MV-4-11 (cell line): ENCODE results near the gene RGPD8.
"Not testable (repeated sequence)": the region's sequence is repeated elsewhere in the genome, so short reads cannot be mapped to it uniquely, and the experiment has no call there.

Source experiments
- DNase-seq: peaks from one replicate; lab custom pipeline; 2025; lab: John Stamatoyannopoulos, UW

Gene RGPD8

DNA sequence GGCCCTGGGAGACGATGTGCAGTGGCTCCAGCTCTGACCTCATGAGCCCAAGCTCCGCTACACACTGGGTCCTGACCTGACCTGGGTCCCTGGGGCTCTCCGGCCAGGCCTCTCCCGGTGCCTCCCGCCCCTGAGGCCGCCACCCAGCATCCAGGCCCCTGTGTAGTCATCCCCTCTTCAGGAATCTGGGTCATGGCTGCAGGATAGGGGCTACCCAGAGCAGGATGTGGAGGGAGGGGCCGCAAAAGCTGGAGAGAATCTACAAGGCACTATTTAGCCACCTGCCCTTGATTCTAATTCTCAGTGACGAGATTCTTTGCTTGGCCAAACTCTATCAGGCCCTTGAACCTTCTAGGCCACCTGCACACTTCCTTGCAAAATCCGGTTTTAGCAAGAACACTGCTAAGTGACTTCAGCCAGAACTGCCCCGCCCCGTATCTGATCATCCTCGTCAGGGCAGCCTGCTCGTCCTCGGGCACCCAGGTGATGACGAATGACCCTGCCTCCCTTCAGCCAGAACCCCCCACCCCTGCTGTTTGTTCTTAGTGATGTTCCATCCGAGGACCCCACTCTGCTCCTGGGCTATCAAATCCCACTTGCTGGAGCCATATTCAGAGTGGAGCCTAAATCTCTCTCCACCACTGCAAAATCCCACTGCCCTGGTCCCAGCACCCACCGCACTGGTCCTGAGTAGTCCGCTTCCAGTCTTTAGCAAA lies 2.4 kb upstream of the RGPD8 start:
- DNase-seq: not testable (repeated sequence)

GRCh38 chr2:112434890-112435715 lies 1.7 kb upstream of the RGPD8 start:
- DNase-seq: not testable (repeated sequence)

- no peak for DNase-seq
Observed at GRCh38 chr2:112433932-112434730, 686 bp upstream of the RGPD8 start.

DNA sequence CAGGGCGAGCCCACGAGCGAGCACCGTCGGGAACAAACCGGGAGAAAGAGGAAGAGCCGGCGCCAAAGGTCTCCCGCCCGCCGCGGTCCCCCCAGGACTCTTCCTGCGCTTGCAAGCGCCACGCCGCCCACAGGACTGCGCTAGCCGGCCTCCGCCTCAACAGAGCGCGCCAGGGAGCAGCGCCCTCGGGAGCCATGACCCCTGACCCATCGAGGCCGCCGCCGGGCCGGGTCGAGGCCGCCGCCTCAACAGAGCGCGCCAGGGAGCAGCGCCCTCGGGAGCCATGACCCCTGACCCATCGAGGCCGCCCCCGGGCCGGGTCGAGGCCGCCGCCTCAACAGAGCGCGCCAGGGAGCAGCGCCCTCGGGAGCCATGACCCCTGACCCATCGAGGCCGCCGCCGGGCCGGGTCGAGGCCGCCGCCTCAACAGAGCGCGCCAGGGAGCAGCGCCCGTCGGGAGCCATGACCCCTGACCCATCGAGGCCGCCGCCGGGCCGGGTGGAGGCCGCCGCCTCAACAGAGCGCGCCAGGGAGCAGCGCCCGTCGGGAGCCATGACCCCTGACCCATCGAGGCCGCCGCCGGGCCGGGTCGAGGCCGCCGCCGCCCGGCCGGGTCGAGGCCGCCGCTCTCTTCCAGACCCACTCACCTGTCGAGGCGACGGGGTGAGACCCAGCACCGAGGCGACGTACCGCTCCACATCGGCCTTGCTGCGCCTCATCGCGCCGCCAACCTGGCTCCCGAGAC lies 538 bp downstream of the RGPD8 start:
- DNase-seq: not testable (repeated sequence)

- DNase-seq: not testable (repeated sequence)
Observed at GRCh38 chr2:112432390-112432734, 1.1 kb downstream of the RGPD8 start.

DNA sequence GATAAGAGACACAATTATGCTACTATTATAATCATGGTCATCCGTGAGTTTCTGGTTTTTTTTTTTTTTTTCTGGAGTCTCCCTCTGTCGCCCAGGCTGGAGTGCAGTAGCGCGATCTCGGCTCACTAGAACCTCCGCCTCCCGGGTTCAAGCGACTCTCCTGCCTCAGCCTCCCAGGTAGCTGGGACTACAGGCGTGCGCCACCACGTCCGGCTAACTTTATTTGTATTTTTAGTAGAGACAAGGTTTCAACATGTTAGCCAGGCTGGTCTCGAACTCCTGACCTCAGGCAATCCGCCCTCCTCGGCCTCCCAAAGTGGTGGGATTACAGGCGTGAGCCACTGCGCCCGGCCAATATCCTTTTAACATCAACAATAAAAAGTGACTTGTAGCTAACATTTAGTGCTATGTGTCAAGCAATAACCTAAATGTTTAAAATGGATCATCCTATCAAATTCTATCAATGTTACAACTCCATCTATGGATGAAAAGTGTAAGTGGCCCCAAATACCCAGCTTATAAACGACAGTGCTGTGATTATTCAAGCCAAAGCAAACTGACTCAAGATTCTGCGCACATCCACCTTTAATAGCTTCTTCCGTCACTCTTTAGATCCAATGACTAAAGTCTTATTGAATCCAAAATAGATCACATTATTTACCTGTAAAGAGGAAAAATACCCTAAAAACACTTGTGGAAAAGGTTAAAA lies 1.7 kb downstream of the RGPD8 start:
- not testable (repeated sequence) for DNase-seq

DNA sequence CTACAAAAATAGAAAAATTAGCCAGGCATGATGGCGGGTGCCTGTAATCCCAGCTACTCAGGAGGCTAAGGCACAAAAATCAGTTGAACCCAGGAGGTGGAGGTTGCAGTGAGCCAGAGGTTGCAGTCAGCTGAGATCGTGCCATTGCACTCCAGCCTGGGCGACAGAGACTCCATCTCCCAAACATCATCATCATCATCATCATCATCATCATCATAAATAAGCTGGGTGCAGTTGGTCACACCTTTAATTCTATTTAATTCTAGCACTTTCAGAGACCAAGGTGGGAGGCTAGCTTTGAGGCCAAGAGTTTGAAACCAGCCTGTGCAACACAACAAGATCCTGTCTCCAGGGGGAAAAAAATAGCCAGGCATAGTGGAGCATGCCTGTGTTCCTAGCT lies 8.9 kb downstream of the RGPD8 start:
- not testable (repeated sequence) for DNase-seq

GRCh38 chr2:112416860-112417259 lies 16.6 kb downstream of the RGPD8 start:
- not testable (repeated sequence) for DNase-seq

DNA sequence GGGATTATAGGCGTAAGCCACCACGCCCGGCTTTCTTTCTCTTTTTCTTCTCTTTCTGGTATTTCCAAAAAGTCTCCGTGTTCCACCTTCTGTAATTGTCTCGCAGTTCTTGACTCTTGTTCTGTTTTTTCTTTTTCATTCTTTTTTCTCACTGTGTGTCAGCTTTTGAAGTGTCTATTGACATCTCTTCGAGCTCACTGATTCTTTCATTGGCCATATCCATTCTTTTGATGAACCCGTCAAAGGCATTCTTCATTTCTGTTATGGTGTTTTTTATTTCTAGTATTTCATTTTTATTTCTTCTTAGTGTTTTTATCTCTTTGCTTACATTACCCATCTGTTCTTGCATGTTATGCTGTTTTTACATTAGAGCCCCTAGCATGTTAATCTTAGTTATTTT lies 73.4 kb downstream of the RGPD8 start:
- not testable (repeated sequence) for DNase-seq

- DNase-seq: not testable (repeated sequence)
Observed at GRCh38 chr2:112354335-112354734, 79.1 kb downstream of the RGPD8 start.

- not testable (repeated sequence) for DNase-seq
Observed at GRCh38 chr2:112352809-112353603, 80.4 kb downstream of the RGPD8 start.

GRCh38 chr2:112352292-112352691 lies 81.2 kb downstream of the RGPD8 start:
- DNase-seq: not testable (repeated sequence)

DNA sequence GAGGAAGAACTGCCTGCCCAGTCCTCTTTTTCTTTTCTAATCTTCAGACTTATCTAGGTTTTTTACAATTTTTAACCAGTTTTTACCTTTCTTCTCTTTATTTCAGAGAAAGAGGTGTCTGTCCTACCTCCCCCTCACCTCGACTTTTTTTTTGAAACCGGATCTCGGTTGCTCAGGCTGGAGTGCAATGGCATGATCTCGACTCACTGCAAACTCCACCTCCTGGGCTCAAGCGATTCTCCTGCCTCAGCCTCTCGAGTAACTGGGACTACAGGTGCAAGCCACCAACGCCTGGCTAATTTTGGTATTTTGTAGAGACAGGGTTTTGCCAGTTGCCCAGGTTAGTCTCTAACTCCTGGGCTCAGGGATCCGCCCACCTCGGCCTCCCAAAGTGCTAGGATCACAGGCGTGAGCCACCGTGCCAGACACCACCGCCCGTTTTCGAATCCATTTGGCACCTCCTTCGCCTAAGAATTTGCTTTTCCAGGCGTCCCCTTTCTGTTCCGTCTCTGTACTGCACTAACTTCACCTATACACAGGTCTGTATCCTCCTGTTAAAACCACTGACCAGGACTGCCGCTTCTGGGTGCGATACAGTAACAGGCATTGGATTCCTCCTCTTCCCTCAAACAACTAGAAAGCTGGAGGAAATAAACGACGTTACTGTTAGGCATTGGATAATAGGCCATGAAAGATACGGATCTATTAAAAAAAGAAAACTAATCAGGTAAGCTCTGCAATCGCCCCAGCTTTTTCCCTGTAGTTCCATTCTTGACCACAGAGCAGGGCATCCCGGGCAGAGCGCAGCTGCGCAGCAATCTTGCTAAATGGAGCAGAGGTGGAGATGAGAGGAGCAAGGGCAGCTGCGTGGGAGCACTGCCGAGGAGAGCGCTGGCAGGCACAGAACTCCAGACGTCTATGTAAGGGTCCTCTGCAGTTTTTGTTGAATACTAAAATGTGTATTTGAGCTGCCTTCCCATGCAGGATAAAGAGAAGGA lies 88.1 kb downstream of the RGPD8 start:
- DNase-seq: no peak

GRCh38 chr2:112343827-112344585 lies 89.4 kb downstream of the RGPD8 start:
- DNase-seq: no peak

DNA sequence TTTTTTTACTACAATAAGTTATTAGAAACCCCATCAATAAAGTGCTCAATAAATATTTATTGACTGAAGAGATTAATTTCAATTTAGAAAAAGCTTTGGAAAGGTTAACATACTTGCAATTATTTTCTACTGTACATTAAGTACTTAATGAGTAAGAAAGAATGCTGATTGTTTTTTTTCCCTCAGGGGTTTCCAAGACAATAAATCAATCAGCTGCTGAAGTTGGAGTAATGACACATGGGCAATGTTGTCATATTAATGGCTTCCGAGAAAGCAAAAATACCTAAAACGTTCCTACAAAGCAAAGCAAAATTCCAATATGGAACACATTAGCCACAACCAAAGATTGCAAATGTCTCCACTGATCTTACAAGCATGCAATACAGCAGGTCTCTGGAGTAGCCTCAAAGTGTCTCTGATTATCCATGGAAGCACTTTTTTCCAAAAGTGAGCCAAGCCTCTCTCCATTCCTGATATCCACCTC lies 91.3 kb downstream of the RGPD8 start:
- no peak for DNase-seq

DNA sequence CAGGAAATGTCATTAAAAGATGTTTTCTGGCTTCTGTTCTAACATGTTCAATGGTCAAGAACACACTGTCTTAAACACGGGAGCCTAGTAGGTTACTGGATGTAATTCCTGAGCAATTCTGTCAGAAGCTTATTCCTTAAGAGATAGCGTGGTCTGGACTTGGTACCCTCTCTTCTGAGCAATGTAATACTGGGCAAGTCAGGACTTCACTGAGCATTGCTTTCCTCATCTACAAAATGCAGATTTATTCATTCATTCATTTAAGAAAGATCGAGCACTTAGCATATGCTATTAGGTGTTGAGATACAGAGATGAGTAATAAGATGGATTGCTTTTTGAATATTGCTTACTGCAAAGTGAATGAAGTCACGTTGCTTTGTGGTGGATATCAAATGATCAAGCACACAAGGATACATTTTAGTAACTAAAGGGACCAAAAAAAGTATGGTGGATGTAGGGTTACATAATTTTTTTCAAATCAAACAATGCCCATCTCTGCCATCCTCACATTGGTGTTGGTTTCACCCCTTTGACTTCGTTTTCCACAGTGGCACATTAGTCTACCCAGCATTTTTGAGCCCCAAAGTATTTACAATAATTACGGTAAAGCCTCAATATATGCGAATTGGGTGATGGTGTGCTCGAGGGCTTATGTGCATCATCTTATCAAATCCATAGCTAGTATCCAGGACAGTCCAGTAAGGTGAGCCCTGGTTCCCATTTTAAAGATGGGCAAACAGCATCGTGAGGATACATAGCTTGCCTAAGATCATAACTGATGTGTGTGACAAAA lies 92.8 kb downstream of the RGPD8 start:
- no peak for DNase-seq

DNA sequence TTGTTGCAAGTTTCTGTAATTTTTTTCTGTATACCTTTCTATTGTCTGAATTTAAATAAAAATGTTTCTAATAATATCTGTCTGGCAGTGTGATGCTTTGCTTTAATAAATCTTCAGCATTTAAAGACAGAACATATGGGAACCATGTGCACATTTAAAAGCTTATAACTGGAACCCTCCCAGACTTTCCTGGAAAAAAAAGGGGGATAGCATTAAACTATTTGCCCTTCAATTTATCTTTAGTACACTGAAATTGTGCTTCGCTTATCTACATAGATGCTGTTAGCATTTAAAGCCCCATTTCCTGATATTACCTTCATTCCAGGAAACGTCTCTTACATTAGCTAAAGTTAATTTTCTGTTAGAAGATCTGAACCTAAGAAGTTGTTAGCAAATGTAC lies 93.5 kb downstream of the RGPD8 start:
- no peak for DNase-seq
